Common myeloid progenitor, CD34-positive (primary cell): Measurements from ENCODE around the gene NOLC1. TPM values are rescaled to one million over a fixed set of nuclear protein-coding genes. Genes with fewer than 3 reads are reported as not detected.

Source experiments
- CTCF ChIA-PET: fragments of 350-600 bp; sonication (Branson Sonifier 250); formaldehyde crosslinking; loops from one replicate; lab custom pipeline; 2021; ENCODE audit warnings: antibody characterized with exemption; lab: Charles Lee
- POLR2A ChIA-PET: fragments of 350-600 bp; sonication (Branson Sonifier 250); formaldehyde crosslinking; loops from one replicate; lab custom pipeline; 2021; ENCODE audit warnings: antibody characterized with exemption; lab: Charles Lee
- DNase-seq, 3 donors: peaks; one replicate each; pipeline versions ENCODE4 v3.0.0 to v3.0.0-alpha.2; 2013
- H3K27ac ChIP-seq, 2 experiments: 1 replicate in 1 of 2; 2 replicates in 1 of 2; pipeline ENCODE4 v1.7.0; 2013; ENCODE audit warnings: inconsistent platforms in 2 of 2, low read length in 2 of 2, mild to moderate bottlenecking in 2 of 2, low read depth in 1 of 2, moderate library complexity in 1 of 2; ENCODE audit not compliant: severe bottlenecking in 2 of 2, insufficient read depth in 1 of 2, poor library complexity in 1 of 2
- H3K27me3 ChIP-seq, 5 experiments: replicated peaks in 2 of 5; 1 replicate in 3 of 5; 2 replicates in 2 of 5; pipeline versions ENCODE4 v1.6.1 to v1.7.0; 2013; ENCODE audit warnings: low read length in 4 of 5, mild to moderate bottlenecking in 2 of 5, moderate library complexity in 2 of 5, inconsistent platforms in 1 of 5; ENCODE audit not compliant: insufficient read depth in 5 of 5, control insufficient read depth in 4 of 5
- H3K36me3 ChIP-seq, 4 experiments: 1 replicate in 2 of 4; 2 replicates in 2 of 4; pipeline versions ENCODE4 v1.6.1 to v1.7.0; 2013; ENCODE audit warnings: low read length in 3 of 4, control low read depth in 1 of 4, mild to moderate bottlenecking in 1 of 4; ENCODE audit not compliant: control insufficient read depth in 4 of 4, insufficient read depth in 4 of 4
- H3K4me1 ChIP-seq, 4 experiments: 1 replicate in 3 of 4; 2 replicates in 1 of 4; pipeline versions ENCODE4 v1.6.1 to v1.7.1; 2013; ENCODE audit warnings: low read length in 3 of 4, mild to moderate bottlenecking in 3 of 4, control low read depth in 1 of 4, inconsistent platforms in 1 of 4, moderate library complexity in 1 of 4; ENCODE audit not compliant: control insufficient read depth in 4 of 4, insufficient read depth in 4 of 4; ENCODE audit errors: control extremely low read depth in 1 of 4
- H3K4me3 ChIP-seq, 7 experiments: 1 replicate in 4 of 7; 2 replicates in 3 of 7; pipeline versions ENCODE4 v1.5.1 to v1.7.0; 2013; ENCODE audit warnings: mild to moderate bottlenecking in 7 of 7, low read length in 6 of 7, moderate library complexity in 6 of 7, inconsistent platforms in 2 of 7, low read depth in 2 of 7, control low read depth in 1 of 7; ENCODE audit not compliant: insufficient read depth in 4 of 7, control insufficient read depth in 1 of 7; ENCODE audit errors: extremely low read depth in 1 of 7
- H3K9me3 ChIP-seq, 5 experiments: 1 replicate in 4 of 5; 2 replicates in 1 of 5; pipeline versions ENCODE4 v1.6.1 to v1.7.1; 2013; ENCODE audit warnings: low read length in 4 of 5, mild to moderate bottlenecking in 2 of 5, inconsistent platforms in 1 of 5, low read depth in 1 of 5, moderate library complexity in 1 of 5; ENCODE audit not compliant: control insufficient read depth in 4 of 5, insufficient read depth in 2 of 5; ENCODE audit errors: control extremely low read depth in 1 of 5
- WGBS: methylation state at CpG from one replicate; pipeline ENCODE4 v1.1.5; 2013; ENCODE audit not compliant: insufficient coverage; 5-methylcytosine and 5-hydroxymethylcytosine counted together
- polyA plus RNA-seq: library from polyadenylated mRNA; unstranded; fragments of 120-200 nt; gene quantifications from one replicate; pipeline ENCODE4 v1.2.1, GENCODE V29; 2013

Gene NOLC1
- 79.9 TPM for polyA plus RNA-seq

- Histone ChIP-seq H3K36me3 (peaks cover 6 to 65% (median 42%) of the 10 kb centered on the region in 4 experiments), H3K27me3 (no peaks in the 10 kb centered on the region), H3K27ac (peak within 1 kb of the TSS; percentile 89 to 92), H3K4me1 (peaks cover 7 to 23% (median 21%) of the 10 kb centered on the region in 4 experiments), H3K9me3 (no peaks in the 10 kb centered on the region), H3K4me3 (peak within 1 kb of the TSS; percentile 67 to 99 (median 98))
- DNase-seq = peak; percentile 99
- POLR2A ChIA-PET = interaction anchor here (0.6 kb wide), 1 partner anchor 243 kb away, joined by 4 read pairs; no protein-coding TSS in a partner anchor
- CTCF ChIA-PET = interaction anchor here (0.7 to 8.2 kb wide), 9 partner anchors 8 to 200 kb away, joined by 3 to 64 read pairs (median 3); no protein-coding TSS in a partner anchor
- WGBS = 9% methylated on average over 51 of the region's 59 CpGs
These were observed at the start of gene NOLC1 for GRCh38 chr10:102151774-102152544. NOLC1 (plus strand) TSS chr10:102152389; CDS start chr10:102152411, 22 bp downstream.

GRCh38 chr10:102102421-102102820, 49.8 kb upstream of the NOLC1 start:
- WGBS = 85% methylated on average over 1 of the region's 1 CpG
- POLR2A ChIA-PET = no interaction called here

GRCh38 chr10:102106998-102107397, 45.2 kb upstream of the NOLC1 start:
- no peaks in the 10 kb centered on the region for H3K27me3 ChIP-seq
- DNase-seq = no peak
- H3K27ac ChIP-seq = no peak overlapping the region
- H3K4me1 ChIP-seq = peaks cover 5 to 27% (median 17%) of the 10 kb centered on the region in 4 experiments
- H3K4me3 ChIP-seq = no peak overlapping the region
- ChIA-PET POLR2A (no interaction called here), CTCF (interaction anchor here (1.4 to 2.4 kb wide), 2 partner anchors 25 to 34 kb away, joined by 5 to 7 read pairs; no protein-coding TSS in a partner anchor)
- no CpG with 5 or more reads among the region's 2 CpGs for WGBS
- H3K36me3 ChIP-seq = peaks cover 22 to 69% (median 46%) of the 10 kb centered on the region in 4 experiments
- H3K9me3 ChIP-seq = no peaks in the 10 kb centered on the region

More at GRCh38 chr10:102102421-102102820, 49.8 kb upstream of the NOLC1 start:
- peaks cover 3 to 31% (median 9%) of the 10 kb centered on the region in 4 experiments for H3K36me3 ChIP-seq
- H3K27ac ChIP-seq = no peak overlapping the region
- peaks cover 5 to 27% (median 17%) of the 10 kb centered on the region in 4 experiments for H3K4me1 ChIP-seq
- H3K27me3 ChIP-seq = no peaks in the 10 kb centered on the region
- H3K4me3 ChIP-seq = no peak overlapping the region
- CTCF ChIA-PET = interaction anchor here (0.8 to 2.9 kb wide), 6 partner anchors 8 to 261 kb away, joined by 3 to 22 read pairs (median 3); no protein-coding TSS in a partner anchor
- DNase-seq = no peak
- no peaks in the 10 kb centered on the region for H3K9me3 ChIP-seq

- H3K36me3 ChIP-seq = peaks cover 23 to 64% (median 45%) of the 10 kb centered on the region in 4 experiments
- peaks cover 8 to 41% (median 33%) of the 10 kb centered on the region in 4 experiments for H3K4me1 ChIP-seq
- H3K4me3 ChIP-seq = no peak overlapping the region
- no peaks in the 10 kb centered on the region for H3K9me3 ChIP-seq
- no peaks in the 10 kb centered on the region for H3K27me3 ChIP-seq
- POLR2A ChIA-PET = no interaction called here
- H3K27ac ChIP-seq = peak overlapping the region in 1 of 2 experiments; percentile 30
- WGBS = 95% methylated on average over 18 of the region's 24 CpGs
- no peak for DNase-seq
- CTCF ChIA-PET = interaction anchor here (0.6 to 3.5 kb wide), 5 partner anchors 8 to 72 kb away, joined by 3 to 22 read pairs (median 7); partner anchors contain the start of gene HPS6
These were observed 42.7 kb upstream of the NOLC1 start for GRCh38 chr10:102109166-102110116.

- Histone ChIP-seq H3K4me1 (peaks cover 8 to 45% (median 36%) of the 10 kb centered on the region in 4 experiments), H3K4me3 (no peak overlapping the region), H3K27me3 (no peaks in the 10 kb centered on the region), H3K9me3 (no peaks in the 10 kb centered on the region), H3K27ac (no peak overlapping the region), H3K36me3 (peaks cover 23 to 54% (median 45%) of the 10 kb centered on the region in 4 experiments)
- CTCF ChIA-PET = interaction anchor here (0.8 to 3.6 kb wide), 9 partner anchors 10 to 71 kb away, joined by 3 to 24 read pairs (median 6); no protein-coding TSS in a partner anchor
- WGBS = 95% methylated on average over 9 of the region's 12 CpGs
- POLR2A ChIA-PET = interaction anchor here (0.7 kb wide), 1 partner anchor 33 kb away, joined by 3 read pairs; no protein-coding TSS in a partner anchor
- no peak for DNase-seq
These were observed 40.9 kb upstream of the NOLC1 start for GRCh38 chr10:102111276-102111675.

- H3K36me3 ChIP-seq = peaks cover 23 to 44% (median 38%) of the 10 kb centered on the region in 4 experiments
- POLR2A ChIA-PET = no interaction called here
- H3K27me3 ChIP-seq = no peaks in the 10 kb centered on the region
- DNase-seq = peak in 2 of 3 donors; percentile 64 to 79
- H3K9me3 ChIP-seq = no peaks in the 10 kb centered on the region
- peaks cover 12 to 47% (median 43%) of the 10 kb centered on the region in 4 experiments for H3K4me1 ChIP-seq
- WGBS = no CpG with 5 or more reads among the region's 3 CpGs
- H3K4me3 ChIP-seq = peak overlapping the region in 5 of 7 experiments; percentile 78 to 92 (median 85)
- CTCF ChIA-PET = interaction anchor here (0.8 to 3.6 kb wide), 13 partner anchors 10 to 72 kb away, joined by 3 to 24 read pairs (median 5); partner anchors contain the start of gene HPS6
- peak overlapping the region; percentile 71 to 92 for H3K27ac ChIP-seq
These were observed 39.9 kb upstream of the NOLC1 start for GRCh38 chr10:102112210-102112817.
